Stimulated activated CD4-positive, alpha-beta T cell treated with anti-CD3 and anti-CD28 coated beads, Interleukin-15, amount 100 ng/mL, for 48 hours (primary cell): ENCODE results near the gene DDIT4.

Experiments
- DNase-seq, 2 donors: peaks; one replicate each; pipeline ENCODE4 v3.0.0-alpha.2; 2020; ENCODE audit warnings: low read depth in 2 of 2

DDIT4 gene

GRCh38 chr10:72316748-72317435 lies 43.2 kb downstream of the DDIT4 start:
- DNase-seq: no peak

DNA sequence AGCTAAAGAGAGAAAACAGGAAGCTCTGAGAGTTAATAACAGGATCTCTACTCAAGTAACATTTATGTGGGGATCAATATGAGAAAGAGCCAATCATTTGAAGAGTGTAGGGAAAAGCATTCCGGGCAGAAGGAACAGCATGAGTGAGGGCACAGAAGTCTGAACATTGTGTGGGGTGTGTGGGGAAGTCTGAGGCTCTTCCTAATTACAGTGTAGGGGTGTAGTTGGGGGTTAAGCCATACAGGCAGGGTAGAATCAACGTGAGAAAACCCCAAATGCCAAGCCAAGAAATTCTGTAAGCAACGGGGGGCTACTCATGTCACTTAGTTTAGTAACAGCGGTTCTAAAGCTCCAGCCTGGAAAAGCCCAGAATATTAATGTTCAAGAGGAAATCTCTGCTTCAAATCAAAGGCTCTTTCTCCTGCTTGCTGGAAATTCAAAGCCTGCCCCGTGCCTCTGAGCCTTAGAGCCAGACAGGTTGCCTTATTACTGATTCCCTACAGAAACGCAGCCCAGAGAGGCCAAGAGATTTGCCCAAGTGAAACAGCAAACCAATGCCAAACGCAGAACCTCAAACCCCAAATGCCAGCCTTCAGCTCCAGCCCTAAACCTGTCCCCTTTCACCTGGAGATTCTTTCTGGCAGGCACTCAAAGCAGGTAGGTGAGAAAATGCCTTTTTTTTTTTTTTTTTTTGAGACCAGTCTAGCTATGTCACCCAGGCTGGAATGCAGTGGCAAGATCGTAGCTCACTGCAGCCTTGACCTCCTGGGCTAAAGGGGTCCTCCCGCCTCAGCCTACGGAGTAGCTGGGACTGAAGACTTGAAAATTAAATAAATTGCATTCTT lies 44.9 kb downstream of the DDIT4 start:
- DNase-seq: no peak

DNA sequence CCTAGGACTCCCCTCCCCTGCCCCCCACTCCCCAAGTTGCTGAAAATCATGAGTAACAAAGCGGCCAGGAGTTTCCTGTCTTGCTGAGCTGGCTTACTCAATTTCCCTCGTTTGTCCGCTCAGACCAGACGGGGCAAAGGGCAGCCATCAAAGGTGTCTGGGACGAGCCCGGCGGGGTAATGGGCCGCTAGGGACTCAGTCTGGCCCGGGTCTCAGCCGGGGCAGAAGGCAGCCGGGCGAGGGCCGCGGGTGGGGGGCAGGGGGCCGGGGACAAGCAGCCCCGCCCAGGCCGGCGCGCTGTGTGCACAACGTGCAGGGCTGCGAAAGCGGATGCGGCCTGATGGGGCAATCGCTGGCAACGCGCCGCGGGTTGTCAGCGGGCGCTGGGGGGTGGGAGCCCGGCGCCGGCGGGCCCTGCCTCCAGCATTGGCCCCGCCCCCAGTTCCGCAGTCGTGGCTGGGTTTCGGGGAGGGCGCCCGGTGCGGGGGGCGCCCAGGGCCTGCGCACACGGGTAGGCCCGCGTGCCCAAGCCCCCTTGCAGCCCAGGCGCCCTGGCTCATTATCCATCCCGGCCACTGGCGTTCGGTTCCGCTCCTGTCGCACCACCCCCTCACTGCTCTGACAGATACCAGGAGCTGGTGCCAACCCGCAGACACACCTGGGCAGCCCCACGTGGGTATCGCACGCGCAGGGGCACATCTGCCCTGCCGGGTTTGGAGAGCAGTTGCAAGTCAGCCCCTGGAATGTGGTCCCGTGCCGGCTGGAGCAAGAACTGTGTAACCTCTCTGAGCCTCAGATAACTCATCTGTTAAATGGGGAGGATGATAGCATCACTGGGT lies 45.9 kb downstream of the DDIT4 start:
- DNase-seq: peak; percentile 84 to 87

DNA sequence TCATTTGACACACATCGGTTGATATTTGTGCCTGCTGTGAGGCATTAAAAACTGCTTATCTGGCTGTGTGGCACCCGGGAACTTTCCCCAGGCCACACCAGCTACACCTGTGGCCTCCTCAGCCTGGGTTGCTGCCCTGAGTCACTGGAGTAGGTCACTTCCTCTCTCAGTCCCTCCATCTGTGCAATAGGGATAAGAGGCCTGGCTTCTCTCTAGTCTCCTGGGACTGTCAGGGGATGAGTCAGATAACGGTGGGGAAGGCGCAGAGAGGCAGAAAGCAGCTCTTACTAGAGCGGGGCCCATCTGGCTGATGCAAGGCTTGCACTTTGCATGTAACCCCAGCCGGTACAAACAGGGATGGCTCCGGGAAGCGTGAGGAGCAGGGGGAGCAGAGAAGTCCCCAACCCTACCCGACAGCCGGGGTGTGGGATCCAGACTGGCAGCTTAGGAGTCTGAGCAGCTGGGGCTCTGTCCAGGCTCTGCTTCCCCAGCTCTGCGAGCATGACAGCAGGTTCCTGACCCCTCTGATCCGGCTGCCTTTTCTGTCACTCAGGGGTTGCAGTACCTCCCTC lies 47.0 kb downstream of the DDIT4 start:
- peak; percentile 77 to 80 for DNase-seq

DNA sequence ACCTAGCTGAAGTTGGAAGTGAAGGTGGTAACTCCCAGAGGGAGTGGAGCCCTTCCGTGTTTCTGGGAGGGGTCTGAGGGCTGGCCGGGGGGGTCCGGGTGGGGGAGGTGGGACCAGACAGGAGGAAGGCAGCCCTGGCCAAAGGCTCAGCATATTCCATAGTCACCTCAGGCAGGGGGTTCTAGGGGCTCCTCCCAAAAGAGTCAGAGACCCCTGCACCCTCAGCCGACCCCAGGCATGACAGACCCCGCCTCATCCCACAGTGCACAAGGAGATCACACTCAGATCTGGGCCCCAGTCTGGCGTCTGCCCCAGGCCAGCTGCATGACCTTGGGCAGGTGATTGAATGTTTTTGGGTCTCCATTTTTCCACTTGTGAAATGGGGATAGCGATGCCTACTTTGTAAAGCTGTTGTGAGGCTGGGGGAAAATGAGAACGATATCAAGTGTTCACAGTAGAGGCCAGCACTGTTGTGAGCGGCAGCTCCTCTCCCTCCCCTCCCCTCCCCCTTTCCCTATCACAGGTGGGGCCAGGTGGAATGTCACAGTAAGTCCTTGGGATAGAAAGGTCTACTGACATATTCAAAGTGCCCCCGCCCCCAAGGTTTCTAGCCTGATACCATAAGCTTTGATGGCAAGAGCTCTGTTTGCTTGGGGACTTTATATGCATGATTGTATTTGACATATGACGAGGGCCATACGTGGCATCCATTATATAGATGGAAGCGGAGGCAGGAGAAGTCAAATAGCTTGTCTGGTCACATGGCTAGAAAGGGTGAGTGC lies 47.7 kb downstream of the DDIT4 start:
- DNase-seq: no peak

- DNase-seq: no peak
These were observed 48.2 kb downstream of the DDIT4 start for GRCh38 chr10:72322030-72322279.

DNA sequence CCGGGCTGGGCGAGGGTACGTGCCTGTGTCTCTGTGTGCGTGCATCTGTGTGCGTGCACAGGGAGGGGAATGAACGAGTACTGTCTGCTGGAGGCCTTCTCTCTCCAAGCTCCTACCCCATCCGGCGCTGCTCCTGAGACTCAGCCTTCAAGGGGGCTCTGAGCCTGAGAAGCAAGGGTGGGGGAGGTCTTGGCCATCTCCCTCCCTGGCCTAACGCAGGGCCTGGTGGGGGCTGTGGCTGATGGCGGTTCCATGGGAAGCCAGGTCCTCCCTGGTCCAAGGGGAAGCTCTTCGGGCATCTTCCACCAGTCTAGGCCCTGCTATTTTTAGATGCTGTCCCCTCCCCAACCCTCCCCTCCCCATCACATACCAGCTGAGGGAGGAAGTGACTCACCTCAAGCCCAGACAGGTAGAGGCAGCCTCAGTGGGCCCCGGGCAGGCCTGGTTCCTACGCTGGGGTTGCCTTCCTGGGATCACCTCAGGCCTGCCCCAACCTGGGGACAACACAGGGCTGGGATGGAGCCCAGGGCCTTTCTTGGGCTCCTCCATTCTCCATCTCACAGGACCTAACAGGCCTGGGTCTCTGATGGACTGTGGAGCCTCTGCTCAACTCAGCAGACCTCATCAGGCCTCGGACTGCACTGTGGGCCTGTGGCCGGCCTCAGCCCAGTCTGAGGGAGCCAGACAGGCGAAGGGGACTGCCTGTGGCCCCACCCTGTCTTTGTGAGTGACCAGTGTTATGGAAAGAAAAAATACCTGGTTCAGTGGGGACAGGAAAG lies 48.7 kb downstream of the DDIT4 start:
- no peak for DNase-seq

GRCh38 chr10:72323108-72323749 lies 49.5 kb downstream of the DDIT4 start:
- no peak for DNase-seq

DNA sequence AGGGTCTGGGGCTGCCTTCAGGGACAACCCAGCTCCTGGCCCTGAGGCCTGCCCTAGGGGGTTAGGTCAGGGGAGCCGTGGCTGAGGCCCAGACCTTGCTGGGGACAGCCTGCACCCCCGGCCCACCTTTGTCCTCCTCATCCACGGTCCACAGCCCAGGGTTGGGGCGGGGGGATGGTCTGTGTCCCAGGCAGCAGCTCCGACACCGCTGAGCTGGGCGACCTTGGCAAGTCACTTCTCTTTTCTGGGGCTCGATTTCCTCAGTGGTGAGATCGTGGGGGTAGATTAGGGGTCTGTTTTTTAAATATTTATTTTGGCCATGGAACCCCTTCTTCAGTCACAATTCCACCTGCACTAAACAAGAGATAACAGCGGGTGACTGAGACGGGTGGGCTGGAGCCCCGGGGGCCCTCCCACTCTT lies 50.1 kb downstream of the DDIT4 start:
- DNase-seq: no peak
